SHP77 treated with DMSO at 0.1 percent for 48 hours (cell line): ENCODE data around the gene SYT14.
"Not testable (repeated sequence)": the region's sequence is repeated elsewhere in the genome, so short reads cannot be mapped to it uniquely, and the experiment has no call there.

ENCODE experiments used
- DNase-seq: peaks from one replicate; lab custom pipeline; 2025; lab: John Stamatoyannopoulos, UW

SYT14 gene

GRCh38 chr1:210117681-210118170 is 179.7 kb downstream of the SYT14 start:
- DNase-seq: no peak

DNA sequence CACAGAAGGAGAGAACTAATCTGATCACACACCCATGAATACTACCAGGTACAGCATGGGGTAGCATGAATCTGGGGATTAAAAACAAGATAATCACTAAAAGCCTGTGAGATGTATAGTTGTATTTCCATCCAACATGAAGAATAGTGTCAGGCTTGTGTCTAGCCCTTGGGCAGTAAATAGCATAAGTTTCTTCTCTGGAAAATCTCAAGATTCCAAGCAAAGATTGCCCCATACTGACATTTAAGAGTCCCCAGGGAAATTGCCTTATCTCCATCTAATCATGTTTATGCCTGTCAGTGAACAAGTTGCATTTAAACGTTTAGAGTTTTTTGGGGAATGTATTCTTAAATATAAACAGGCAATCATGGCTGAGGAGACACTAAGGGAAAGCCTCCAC is 185.4 kb downstream of the SYT14 start:
- no peak for DNase-seq

- DNase-seq: no peak
Measured at GRCh38 chr1:210123924-210124589, 186.0 kb downstream of the SYT14 start.

- DNase-seq: no peak
Measured at GRCh38 chr1:210124736-210125135, 186.7 kb downstream of the SYT14 start.

DNA sequence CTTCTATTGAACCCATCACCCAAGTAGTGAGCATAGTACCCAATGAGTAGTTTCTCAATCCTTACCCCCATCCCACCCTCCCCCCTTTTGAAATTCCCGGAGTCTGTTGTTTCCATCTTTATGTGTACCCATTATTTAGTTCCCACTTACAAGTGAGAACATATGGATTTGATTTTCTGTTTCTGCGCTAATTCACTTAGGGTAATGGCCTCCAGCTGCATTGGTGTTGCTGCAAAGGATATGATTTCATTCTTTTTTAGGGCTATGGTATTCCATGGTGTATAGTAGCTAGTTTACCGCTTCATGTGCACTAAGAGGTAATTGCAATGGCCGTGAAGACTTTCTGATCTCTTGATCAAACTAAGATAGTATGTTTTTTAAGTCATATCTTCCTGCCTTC is 187.1 kb downstream of the SYT14 start:
- DNase-seq: no peak

DNA sequence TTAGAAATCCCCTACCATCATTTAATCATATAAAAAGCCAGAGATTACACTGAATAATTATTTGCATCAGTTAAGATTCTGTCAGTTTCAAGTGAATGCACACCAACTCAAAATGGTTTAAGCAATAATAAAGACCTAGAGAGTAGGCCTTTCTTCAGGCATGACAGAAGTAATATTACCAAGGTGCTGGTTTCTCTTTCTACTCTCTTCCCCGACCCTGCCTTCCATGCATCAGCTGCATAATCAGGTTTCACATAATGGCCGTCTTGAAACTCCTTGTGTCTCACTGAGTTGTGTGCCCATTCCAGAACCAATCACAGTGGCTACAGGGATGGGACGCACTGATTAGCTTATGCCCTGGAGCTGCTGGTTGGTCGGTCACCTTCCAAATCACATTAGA is 191.1 kb downstream of the SYT14 start:
- no peak for DNase-seq

DNA sequence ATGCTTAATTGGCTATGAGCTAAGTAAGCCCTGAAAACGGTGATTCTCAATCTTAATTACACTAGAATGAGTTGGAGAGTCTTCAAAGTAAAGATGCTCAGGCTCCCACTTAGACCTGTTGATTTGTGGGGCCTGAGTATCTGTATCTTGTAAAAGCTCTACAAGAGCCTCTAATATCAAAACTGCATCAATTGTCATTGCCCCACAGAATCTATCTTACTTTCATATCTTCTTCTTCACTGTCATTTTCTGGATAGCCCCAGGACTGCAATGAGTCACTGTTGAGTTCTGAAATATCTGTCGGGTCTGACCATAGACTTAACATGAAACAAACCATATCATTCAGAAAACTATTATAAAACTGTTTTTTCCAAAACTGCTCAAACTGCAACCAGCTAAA is 191.7 kb downstream of the SYT14 start:
- DNase-seq: no peak

- no peak for DNase-seq
Measured at GRCh38 chr1:210132582-210132981, 194.6 kb downstream of the SYT14 start.

DNA sequence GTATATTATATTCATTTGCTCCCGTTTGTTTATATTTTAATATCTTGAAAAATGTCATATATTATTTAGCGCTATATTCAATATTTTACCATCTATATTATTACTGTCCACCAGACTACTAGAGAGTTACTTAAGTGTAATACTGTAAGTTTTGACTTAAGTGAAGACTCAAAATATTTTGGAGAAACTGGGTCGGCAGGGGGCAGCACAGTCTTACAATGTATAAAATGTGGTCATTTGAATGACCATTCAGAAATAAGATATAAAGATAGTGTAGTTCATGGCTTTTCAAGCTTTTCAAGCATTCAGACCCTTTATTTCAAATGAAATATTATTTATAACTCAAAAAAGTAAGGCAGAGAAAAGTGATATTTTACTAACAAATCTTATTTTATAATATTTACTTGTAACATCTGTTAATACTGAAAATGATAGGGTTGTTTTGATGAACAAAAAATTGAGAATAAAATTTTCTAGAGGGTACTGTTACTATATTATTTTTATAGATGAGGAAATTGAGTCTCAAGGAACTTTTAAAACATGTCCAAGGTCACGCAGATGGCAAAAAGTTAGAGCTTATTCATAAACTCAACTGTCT is 205.5 kb downstream of the SYT14 start:
- no peak for DNase-seq

DNA sequence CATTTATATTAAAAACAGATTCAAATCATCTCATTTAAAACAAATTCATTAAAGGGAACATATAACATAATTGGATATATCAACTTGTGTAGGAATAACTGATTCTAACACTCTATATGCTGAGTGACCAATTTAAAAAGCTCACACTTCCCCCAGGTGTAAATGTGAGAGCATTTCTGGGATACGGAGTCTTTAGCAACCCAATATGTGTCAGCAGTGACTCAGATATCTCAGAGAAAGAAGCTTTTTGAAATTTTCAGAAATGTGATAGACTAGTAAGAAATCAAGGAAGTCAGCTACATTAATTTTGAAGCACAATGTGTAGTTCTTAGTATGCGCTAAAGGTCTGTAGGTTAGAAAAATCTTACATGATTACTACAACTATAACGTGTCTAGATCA is 206.7 kb downstream of the SYT14 start:
- DNase-seq: no peak

- DNase-seq: no peak
Measured at GRCh38 chr1:210151052-210151672, 213.1 kb downstream of the SYT14 start.

DNA sequence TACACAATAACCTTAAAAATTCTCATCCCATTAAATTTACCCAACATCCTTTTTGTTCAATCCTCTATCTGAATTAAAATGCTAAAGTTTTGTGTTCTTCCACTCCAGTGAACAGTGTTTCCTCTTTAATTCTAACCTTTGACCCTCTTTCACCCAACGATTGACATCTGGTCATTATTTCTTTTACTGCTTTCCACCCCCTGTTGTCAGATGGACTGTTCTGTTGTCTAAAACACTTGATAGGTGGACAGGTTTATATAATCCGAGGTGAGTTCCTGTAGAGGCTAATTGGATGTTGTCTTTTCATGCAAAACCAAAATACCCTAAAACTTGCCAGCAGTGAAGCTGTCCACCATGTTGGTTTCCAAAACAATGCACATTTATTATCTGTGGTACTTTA is 221.2 kb downstream of the SYT14 start:
- no peak for DNase-seq

DNA sequence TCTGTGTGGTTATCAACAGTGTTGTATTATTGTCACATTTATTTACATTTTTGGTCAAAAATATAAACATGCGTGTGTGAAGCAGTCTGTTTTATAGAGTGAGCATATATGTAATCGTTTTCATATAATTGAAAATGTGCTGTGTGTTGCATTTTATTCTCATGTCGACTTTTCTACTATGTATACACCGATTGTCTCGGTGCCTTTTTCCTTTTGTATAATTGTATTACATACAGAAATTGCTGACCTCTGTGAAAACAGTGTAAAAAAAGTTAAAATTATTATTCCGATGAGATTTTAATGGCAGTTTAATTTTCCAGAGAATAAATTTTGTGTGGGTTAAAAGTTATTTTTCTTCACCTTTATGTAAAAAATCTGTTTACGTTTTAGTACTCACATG is 232.2 kb downstream of the SYT14 start:
- DNase-seq: no peak

DNA sequence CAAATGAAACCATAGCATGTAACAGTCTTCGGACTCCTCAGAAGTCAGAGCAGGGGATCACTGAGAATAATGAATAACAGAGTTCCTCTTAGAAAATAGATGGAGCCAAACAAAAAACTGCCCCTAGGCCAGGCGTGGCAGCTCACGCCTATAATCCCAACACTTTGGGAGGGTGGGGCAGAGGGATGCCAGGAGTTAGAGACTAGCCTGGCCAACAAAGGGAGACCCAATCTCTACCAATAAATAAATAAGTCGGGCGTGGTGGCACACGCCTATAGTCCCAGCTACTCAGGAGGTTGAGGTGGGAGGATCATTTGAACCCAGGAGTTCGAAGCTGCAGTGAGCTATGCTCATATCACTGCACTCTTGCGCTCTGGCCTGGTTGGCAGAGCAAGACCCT is 236.1 kb downstream of the SYT14 start:
- no peak for DNase-seq

GRCh38 chr1:210185063-210185462 is 247.0 kb downstream of the SYT14 start:
- no peak for DNase-seq

DNA sequence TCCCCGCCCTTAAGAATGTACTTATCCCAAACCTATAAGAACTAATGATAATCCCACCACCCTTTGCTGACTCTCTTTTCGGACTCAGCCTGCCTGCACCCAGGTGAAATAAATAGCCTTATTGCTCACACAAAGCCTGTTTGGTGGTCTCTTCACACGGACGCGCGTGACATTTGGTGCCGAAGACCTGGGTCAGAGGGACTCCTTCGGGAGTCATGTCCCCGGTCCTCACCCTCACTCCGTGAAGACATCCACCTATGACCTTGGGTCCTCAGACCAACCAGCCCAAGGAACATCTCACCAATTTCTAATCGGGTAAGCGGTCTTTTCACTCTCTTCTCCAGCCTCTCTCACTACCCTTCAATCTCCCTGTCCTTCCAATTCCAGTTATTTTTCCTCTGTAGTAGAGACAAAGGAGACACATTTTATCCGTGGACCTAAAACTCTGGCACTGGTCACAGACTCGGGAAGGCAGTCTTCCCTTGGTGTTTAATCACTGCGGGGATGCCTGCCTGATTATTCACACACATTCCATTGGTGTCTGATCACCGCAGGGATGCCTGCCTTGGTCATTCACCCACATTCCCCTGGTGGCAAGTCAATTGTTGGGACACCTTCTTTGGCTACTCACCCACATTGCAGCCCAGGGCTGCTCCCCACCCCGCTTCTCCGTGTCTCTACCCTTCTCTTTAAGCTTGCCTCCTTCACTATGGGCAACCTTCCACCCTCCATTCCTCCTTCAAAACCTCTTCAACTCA is 250.0 kb downstream of the SYT14 start:
- not testable (repeated sequence) for DNase-seq

DNA sequence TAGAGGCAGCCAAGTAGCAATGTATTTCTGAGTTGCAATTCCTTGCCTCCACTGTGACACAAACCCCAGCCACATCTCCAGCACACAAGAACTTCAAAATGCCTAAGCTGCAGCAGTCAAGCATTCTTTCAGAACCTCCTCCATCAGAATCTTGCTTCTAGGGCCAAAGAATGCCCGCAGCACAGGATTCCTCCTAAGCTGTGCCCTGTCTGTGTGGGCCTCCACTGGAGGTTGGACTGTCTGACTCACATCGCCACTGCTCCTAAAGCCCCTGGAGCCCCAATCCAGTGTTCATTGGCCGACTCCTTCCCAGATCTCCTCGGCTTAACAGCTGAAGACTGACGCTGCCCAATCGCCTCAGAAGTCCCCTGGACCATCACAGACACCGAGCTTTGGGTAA is 251.4 kb downstream of the SYT14 start:
- DNase-seq: no peak

- no peak for DNase-seq
Measured at GRCh38 chr1:210195635-210196160, 257.7 kb downstream of the SYT14 start.

GRCh38 chr1:210196266-210196665 is 258.2 kb downstream of the SYT14 start:
- not testable (repeated sequence) for DNase-seq

GRCh38 chr1:210198840-210199239 is 260.8 kb downstream of the SYT14 start:
- no peak for DNase-seq

DNA sequence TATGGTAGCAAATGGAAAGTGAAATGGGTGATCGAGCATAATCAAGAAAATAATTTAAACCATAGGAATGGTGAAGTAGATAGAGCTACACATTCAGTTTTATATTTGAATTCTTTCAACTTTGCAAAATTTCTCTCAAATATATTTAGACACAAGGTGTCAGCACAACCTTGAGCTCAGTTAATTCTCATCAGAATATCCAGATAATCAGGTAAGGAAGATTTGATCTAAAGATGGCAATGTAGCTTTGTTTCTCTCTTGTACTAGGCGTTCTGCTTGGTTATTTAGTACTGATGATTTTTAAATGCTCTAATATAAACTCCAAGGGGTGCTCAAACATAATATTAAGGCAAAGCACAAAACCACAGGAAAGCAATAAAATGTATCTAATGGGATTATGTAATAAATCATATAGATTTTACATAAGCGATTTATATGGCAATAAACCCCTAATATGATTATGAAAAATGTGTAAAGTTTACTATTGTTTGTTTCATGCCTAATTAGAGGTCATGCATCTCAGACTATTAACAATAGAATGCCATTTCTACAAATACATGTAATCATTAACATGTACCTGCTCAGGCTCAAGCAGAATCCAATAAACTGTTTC is 262.2 kb downstream of the SYT14 start:
- no peak for DNase-seq

DNA sequence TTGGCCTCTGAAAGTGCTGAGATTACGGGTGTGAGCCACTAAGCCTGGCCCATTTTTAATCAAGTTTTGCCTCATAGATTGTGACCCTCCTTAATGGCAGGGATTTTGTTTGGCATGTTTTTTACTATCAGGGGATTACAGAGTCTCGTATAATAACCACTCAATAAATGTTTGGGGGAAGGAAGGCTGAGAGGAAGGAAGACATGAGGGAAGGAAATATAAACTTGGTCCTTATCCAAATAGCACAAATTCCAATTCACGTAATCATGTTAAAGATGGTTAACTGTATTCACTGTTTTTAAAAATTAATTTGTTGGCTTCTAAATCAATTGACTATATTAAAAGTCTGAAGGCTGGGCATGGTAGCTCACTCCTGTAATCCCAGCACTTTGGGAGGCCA is 263.7 kb downstream of the SYT14 start:
- no peak for DNase-seq
